Mesendoderm (in vitro differentiated cells): ENCODE measurements around the gene LRRN2.
A peak's percentile ranks its signal among the peaks of the same experiment; 100 is the strongest.

Source experiments
- DNase-seq: peaks from one replicate; pipeline ENCODE4 v3.0.0; 2013
- H2AK5ac ChIP-seq: 2 replicates; pipeline ENCODE4 v1.6.1; 2013; ENCODE audit warnings: low read length, inconsistent platforms
- H2BK120ac ChIP-seq: 2 replicates; pipeline ENCODE4 v1.6.1; 2013; ENCODE audit warnings: low read depth, mild to moderate bottlenecking, low read length, moderate library complexity, mixed read lengths
- H2BK15ac ChIP-seq: replicated peaks from 2 replicates; pipeline ENCODE4 v1.6.1; 2013; ENCODE audit warnings: low read depth, mild to moderate bottlenecking, moderate library complexity
- H2BK5ac ChIP-seq: 2 replicates; pipeline ENCODE4 v1.6.1; 2013; ENCODE audit warnings: low read length, inconsistent platforms
- H3K18ac ChIP-seq: 2 replicates; pipeline ENCODE4 v1.6.1; 2013; ENCODE audit warnings: mild to moderate bottlenecking, low read length, mixed read lengths
- H3K23ac ChIP-seq: one replicate; pipeline ENCODE4 v1.6.1; 2013; ENCODE audit warnings: low read length
- H3K27ac ChIP-seq: 2 replicates; pipeline ENCODE4 v1.5.1; 2013; ENCODE audit warnings: low read depth, mild to moderate bottlenecking, inconsistent platforms, low read length, moderate library complexity
- H3K27me3 ChIP-seq: 2 replicates; pipeline ENCODE4 v1.6.1; 2013; ENCODE audit warnings: low read length, control low read depth, mild to moderate bottlenecking, inconsistent platforms; ENCODE audit not compliant: insufficient read depth, poor library complexity
- H3K36me3 ChIP-seq: 2 replicates; pipeline ENCODE4 v1.6.1; 2013; ENCODE audit warnings: low read length, inconsistent platforms; ENCODE audit not compliant: control insufficient read depth, insufficient read depth
- H3K4ac ChIP-seq: one replicate; pipeline ENCODE4 v1.6.1; 2013; ENCODE audit warnings: low read depth, mild to moderate bottlenecking, low read length, moderate library complexity
- H3K4me1 ChIP-seq: 2 replicates; pipeline ENCODE4 v1.6.1; 2013; ENCODE audit warnings: low read depth, low read length, inconsistent platforms; ENCODE audit not compliant: control insufficient read depth
- H3K4me2 ChIP-seq: 2 replicates; pipeline ENCODE4 v1.6.1; 2013; ENCODE audit warnings: low read length
- H3K4me3 ChIP-seq: 2 replicates; pipeline ENCODE4 v1.5.1; 2013; ENCODE audit warnings: mild to moderate bottlenecking, low read length
- H3K56ac ChIP-seq: one replicate; pipeline ENCODE4 v1.6.1; 2013; ENCODE audit warnings: low read length
- H3K79me1 ChIP-seq: 2 replicates; pipeline ENCODE4 v1.6.1; 2013; ENCODE audit warnings: low read length, inconsistent platforms
- H3K79me2 ChIP-seq: 2 replicates; pipeline ENCODE4 v1.6.1; 2013; ENCODE audit warnings: mild to moderate bottlenecking, low read length; ENCODE audit not compliant: control insufficient read depth, insufficient read depth
- H3K9ac ChIP-seq: 2 replicates; pipeline ENCODE4 v1.6.1; 2013; ENCODE audit warnings: low read length, inconsistent platforms
- H4K5ac ChIP-seq: one replicate; pipeline ENCODE4 v1.6.1; 2013; ENCODE audit warnings: low read length
- H4K8ac ChIP-seq: one replicate; pipeline ENCODE4 v1.6.1; 2013; ENCODE audit warnings: low read depth, mild to moderate bottlenecking, control low read depth, low read length, moderate library complexity
- WGBS: extraction: QIAGEN DNeasy Blood & Tissue Kit; methylation state at CpG from one replicate; pipeline ENCODE4 v1.1.7; 2013; ENCODE audit warnings: low lambda C conversion rate, missing lambda C conversion rate; ENCODE audit not compliant: insufficient coverage; ENCODE audit errors: extremely low coverage; 5-methylcytosine and 5-hydroxymethylcytosine counted together

LRRN2 gene

GRCh38 chr1:204701229-204701628 is 15.7 kb upstream of the LRRN2 start:
- Histone ChIP-seq H2BK5ac (no peak overlapping the region), H2BK120ac (no peak overlapping the region), H3K18ac (no peak overlapping the region), H3K27ac (no peak overlapping the region), H3K4ac (no peak overlapping the region), H3K4me2 (no peak overlapping the region), H3K4me1 (peaks cover 7% of the 10 kb centered on the region), H3K56ac (no peak overlapping the region), H4K8ac (no peak overlapping the region), H3K79me1 (no peaks in the 10 kb centered on the region), H2BK15ac (no peak overlapping the region), H3K36me3 (no peaks in the 10 kb centered on the region), H3K79me2 (no peaks in the 10 kb centered on the region), H3K23ac (no peak overlapping the region), H3K9ac (no peak overlapping the region), H4K5ac (no peak overlapping the region), H2AK5ac (no peak overlapping the region), H3K27me3 (no peaks in the 10 kb centered on the region), H3K4me3 (no peak overlapping the region)
- WGBS: no CpG with 5 or more reads among the region's 3 CpGs
- DNase-seq: no peak

- Histone ChIP-seq H3K4me2 (no peak overlapping the region), H3K4me3 (no peak overlapping the region), H3K18ac (no peak overlapping the region), H3K4ac (no peak overlapping the region), H3K27ac (no peak overlapping the region), H3K36me3 (no peaks in the 10 kb centered on the region), H2BK120ac (no peak overlapping the region), H2BK15ac (no peak overlapping the region), H3K4me1 (peaks cover 8% of the 10 kb centered on the region), H3K9ac (no peak overlapping the region), H3K79me2 (no peaks in the 10 kb centered on the region), H3K27me3 (no peaks in the 10 kb centered on the region), H4K8ac (no peak overlapping the region), H4K5ac (no peak overlapping the region), H3K79me1 (no peaks in the 10 kb centered on the region), H3K23ac (no peak overlapping the region), H3K56ac (no peak overlapping the region), H2AK5ac (peak overlapping the region; percentile 50), H2BK5ac (no peak overlapping the region)
- no peak for DNase-seq
- no CpG with 5 or more reads among the region's 5 CpGs for WGBS
These were observed 12.4 kb upstream of the LRRN2 start for GRCh38 chr1:204697893-204698292.

- H3K27me3 ChIP-seq: no peaks in the 10 kb centered on the region
- no peak overlapping the region for H3K4me3 ChIP-seq
- H4K8ac ChIP-seq: no peak overlapping the region
- no peak overlapping the region for H2AK5ac ChIP-seq
- H3K79me2 ChIP-seq: no peaks in the 10 kb centered on the region
- H3K23ac ChIP-seq: no peak overlapping the region
- H3K9ac ChIP-seq: no peak overlapping the region
- no peak overlapping the region for H3K4ac ChIP-seq
- no peak overlapping the region for H4K5ac ChIP-seq
- H3K27ac ChIP-seq: no peak overlapping the region
- no peak overlapping the region for H2BK120ac ChIP-seq
- H2BK5ac ChIP-seq: no peak overlapping the region
- no peaks in the 10 kb centered on the region for H3K36me3 ChIP-seq
- H3K4me2 ChIP-seq: no peak overlapping the region
- H2BK15ac ChIP-seq: no peak overlapping the region
- peaks cover 12% of the 10 kb centered on the region for H3K4me1 ChIP-seq
- DNase-seq: no peak
- no peak overlapping the region for H3K18ac ChIP-seq
- H3K56ac ChIP-seq: no peak overlapping the region
- H3K79me1 ChIP-seq: no peaks in the 10 kb centered on the region
- WGBS: no CpG with 5 or more reads among the region's 17 CpGs
These were observed 11.1 kb upstream of the LRRN2 start for GRCh38 chr1:204696606-204697005.

GRCh38 chr1:204695692-204696091 is 10.2 kb upstream of the LRRN2 start:
- no peak overlapping the region for H2BK120ac ChIP-seq
- peaks cover 12% of the 10 kb centered on the region for H3K4me1 ChIP-seq
- H3K4me3 ChIP-seq: no peak overlapping the region
- H3K9ac ChIP-seq: no peak overlapping the region
- no CpG with 5 or more reads among the region's 5 CpGs for WGBS
- H3K27me3 ChIP-seq: no peaks in the 10 kb centered on the region
- H3K27ac ChIP-seq: no peak overlapping the region
- H3K18ac ChIP-seq: no peak overlapping the region
- H4K8ac ChIP-seq: no peak overlapping the region
- no peak overlapping the region for H3K23ac ChIP-seq
- no peak overlapping the region for H4K5ac ChIP-seq
- H2BK15ac ChIP-seq: no peak overlapping the region
- no peak overlapping the region for H3K4me2 ChIP-seq
- H3K4ac ChIP-seq: no peak overlapping the region
- H3K36me3 ChIP-seq: no peaks in the 10 kb centered on the region
- H3K79me2 ChIP-seq: no peaks in the 10 kb centered on the region
- H3K79me1 ChIP-seq: no peaks in the 10 kb centered on the region
- no peak overlapping the region for H2AK5ac ChIP-seq
- H3K56ac ChIP-seq: no peak overlapping the region
- no peak for DNase-seq
- no peak overlapping the region for H2BK5ac ChIP-seq

- WGBS: no CpG with 5 or more reads among the region's 7 CpGs
- no peak overlapping the region for H3K27ac ChIP-seq
- H3K18ac ChIP-seq: no peak overlapping the region
These were observed 8.6 kb upstream of the LRRN2 start for GRCh38 chr1:204694145-204694544.

GRCh38 chr1:204692841-204693356 is 7.4 kb upstream of the LRRN2 start:
- Histone ChIP-seq H3K18ac (no peak overlapping the region), H2BK120ac (no peak overlapping the region), H3K36me3 (no peaks in the 10 kb centered on the region), H3K27ac (no peak overlapping the region), H3K4ac (no peak overlapping the region), H3K4me3 (no peak overlapping the region), H2BK15ac (no peak overlapping the region), H3K9ac (peak overlapping the region; percentile 9), H3K4me2 (no peak overlapping the region), H4K5ac (no peak overlapping the region), H3K79me2 (no peaks in the 10 kb centered on the region), H4K8ac (no peak overlapping the region), H3K23ac (no peak overlapping the region), H2AK5ac (no peak overlapping the region), H3K56ac (peak overlapping the region; percentile 75), H3K4me1 (peaks cover 11% of the 10 kb centered on the region), H2BK5ac (peak overlapping the region; percentile 61), H3K27me3 (no peaks in the 10 kb centered on the region), H3K79me1 (no peaks in the 10 kb centered on the region)
- no CpG with 5 or more reads among the region's 7 CpGs for WGBS
- DNase-seq: peak; percentile 91

More at GRCh38 chr1:204694145-204694544, 8.6 kb upstream of the LRRN2 start:
- Histone ChIP-seq H3K79me1 (no peaks in the 10 kb centered on the region), H2BK15ac (no peak overlapping the region), H3K23ac (no peak overlapping the region), H3K56ac (no peak overlapping the region), H3K4me3 (no peak overlapping the region), H3K36me3 (no peaks in the 10 kb centered on the region), H2BK5ac (no peak overlapping the region), H4K5ac (no peak overlapping the region), H2BK120ac (no peak overlapping the region), H3K79me2 (no peaks in the 10 kb centered on the region), H3K4me1 (peaks cover 12% of the 10 kb centered on the region), H3K4me2 (no peak overlapping the region), H3K4ac (no peak overlapping the region), H3K27me3 (no peaks in the 10 kb centered on the region), H2AK5ac (no peak overlapping the region), H4K8ac (no peak overlapping the region), H3K9ac (no peak overlapping the region)
- DNase-seq: no peak
